Measurements from ENCODE around the gene HP. TPM values are rescaled to one million over a fixed set of nuclear protein-coding genes. Genes with fewer than 3 reads are reported as not detected.

HP gene
- total RNA-seq, 4 donors from 2014 or later: 1.5 to 32.4 (median 27.5) TPM

- Histone ChIP-seq H3K9me3 (no peaks in the 10 kb centered on the region), H3K4me1 (peaks cover 0 to 18% (median 3%) of the 10 kb centered on the region in 4 donors), H3K4me3 (no peak overlapping the region), H3K36me3 (peaks cover 0 to 4% (median 0%) of the 10 kb centered on the region in 3 donors), H3K27me3 (no peaks in the 10 kb centered on the region), H3K27ac (no peak overlapping the region)
- 89 to 95% methylated on average over 10 of the region's 10 CpGs for WGBS, 2 donors
- TF ChIP-seq EP300 (IDR thresholded peaks at IDR 0.05) (no peak), CTCF (IDR thresholded peaks at IDR 0.05) (no peak), POLR2A (IDR thresholded peaks at IDR 0.05) (no peak)
- no peak for DNase-seq (ENCODE audit: low spot score in 2 of 2)
Measured at GRCh38 chr16:72064361-72064894, 10.1 kb downstream of the HP start.

DNA sequence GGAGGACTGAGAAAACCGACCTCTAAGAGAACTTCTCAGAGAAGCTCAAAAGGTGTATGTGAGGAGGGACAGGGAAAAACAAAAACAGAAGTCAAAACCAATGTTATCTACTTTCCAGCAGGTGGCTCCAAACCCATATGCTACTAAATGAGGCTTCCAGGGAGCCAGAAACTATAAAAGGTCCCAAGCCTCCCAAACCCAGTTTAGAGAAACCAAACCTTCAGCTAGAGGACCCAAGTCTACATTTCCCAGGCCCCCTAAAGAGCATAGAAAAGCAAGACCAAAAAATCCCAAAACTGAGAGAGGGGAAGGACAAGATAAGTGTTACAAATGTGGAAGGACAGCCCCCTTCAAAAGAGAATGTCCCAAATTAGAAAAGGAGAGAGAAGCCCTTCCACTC, 12.4 kb downstream of the HP start:
- H3K4me3 ChIP-seq: no peak overlapping the region
- TF ChIP-seq POLR2A (IDR thresholded peaks at IDR 0.05): no peak
- peak; percentile 52 to 64 (median 54) for TF ChIP-seq CTCF (IDR thresholded peaks at IDR 0.05)
- TF ChIP-seq EP300 (IDR thresholded peaks at IDR 0.05): no peak
- peaks cover 0 to 27% (median 5%) of the 10 kb centered on the region in 4 donors for H3K4me1 ChIP-seq
- no peak for DNase-seq (ENCODE audit: low spot score in 2 of 2)
- H3K9me3 ChIP-seq: no peaks in the 10 kb centered on the region
- H3K27ac ChIP-seq: peak overlapping the region in 1 of 4 donors; percentile 8
- no peaks in the 10 kb centered on the region for H3K27me3 ChIP-seq
- WGBS, 2 donors: 9 to 19% methylated on average over 1 of the region's 1 CpG
- no peaks in the 10 kb centered on the region for H3K36me3 ChIP-seq

- Histone ChIP-seq H3K4me3 (no peak overlapping the region), H3K36me3 (no peaks in the 10 kb centered on the region), H3K4me1 (peaks cover 0 to 49% (median 10%) of the 10 kb centered on the region in 4 donors), H3K27ac (peak overlapping the region in 2 of 4 donors; percentile 53 to 80), H3K9me3 (no peaks in the 10 kb centered on the region), H3K27me3 (no peaks in the 10 kb centered on the region)
- DNase-seq (ENCODE audit: low spot score in 2 of 2): no peak
- no peak for TF ChIP-seq CTCF (IDR thresholded peaks at IDR 0.05)
- TF ChIP-seq POLR2A (IDR thresholded peaks at IDR 0.05): no peak
- no peak for TF ChIP-seq EP300 (IDR thresholded peaks at IDR 0.05)
- WGBS, 2 donors: 63 to 67% methylated on average over 4 of the region's 4 CpGs
Measured at GRCh38 chr16:72068930-72069329, 14.6 kb downstream of the HP start.

DNA sequence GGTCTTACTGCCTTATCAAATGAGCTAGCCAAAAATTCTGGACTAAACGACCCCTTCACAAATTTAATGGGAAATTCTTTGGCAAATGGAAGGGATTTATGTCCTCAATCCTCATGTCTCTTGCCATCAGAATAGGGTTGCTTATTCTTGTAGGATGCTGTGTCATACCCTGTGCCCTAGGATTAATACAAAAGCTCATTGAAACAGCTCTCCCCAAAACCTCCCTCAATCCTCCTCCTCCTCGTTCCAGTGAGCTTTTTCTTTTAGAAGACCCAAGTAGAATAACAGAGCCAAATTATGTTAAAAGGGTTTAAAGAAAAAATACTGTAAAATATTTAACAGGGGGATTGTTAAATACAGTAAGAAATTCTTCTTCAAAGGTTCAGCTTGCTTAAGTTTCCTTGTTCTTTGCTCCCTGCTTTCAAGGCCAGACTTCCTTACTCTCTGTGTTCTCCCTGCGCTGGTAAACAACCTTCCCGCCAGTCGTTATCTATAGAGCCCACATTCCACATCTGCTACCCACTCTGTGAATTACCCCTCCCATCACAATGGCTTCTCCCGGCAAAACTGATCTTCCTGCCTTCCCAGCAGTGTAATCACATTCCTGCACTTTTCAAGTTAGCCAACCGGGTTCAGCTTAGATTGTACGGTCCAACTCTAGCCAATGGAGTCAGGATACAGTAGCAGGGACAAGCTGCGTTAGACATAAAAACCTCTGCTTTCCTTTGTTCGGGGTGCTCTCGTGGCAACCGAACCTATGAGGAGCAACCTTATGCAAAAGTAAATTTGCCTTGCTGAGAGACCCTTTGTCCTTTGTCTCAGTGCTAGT, 18.4 kb downstream of the HP start:
- peak overlapping the region in 1 of 4 donors; percentile 17 for H3K4me3 ChIP-seq
- no peaks in the 10 kb centered on the region for H3K9me3 ChIP-seq
- TF ChIP-seq EP300 (IDR thresholded peaks at IDR 0.05) (no peak), CTCF (IDR thresholded peaks at IDR 0.05) (no peak), POLR2A (IDR thresholded peaks at IDR 0.05) (no peak)
- H3K4me1 ChIP-seq: peaks cover 0 to 52% (median 15%) of the 10 kb centered on the region in 4 donors
- no peak for DNase-seq (ENCODE audit: low spot score in 2 of 2)
- peak overlapping the region; percentile 61 to 87 (median 72) for H3K27ac ChIP-seq
- H3K27me3 ChIP-seq: no peaks in the 10 kb centered on the region
- H3K36me3 ChIP-seq: peaks cover 0 to 2% (median 0%) of the 10 kb centered on the region in 3 donors
- WGBS, 2 donors: 27 to 29% methylated on average over 12 of the region's 12 CpGs
